OCI-LY1 (cell line): Measurements from ENCODE around the gene RIPOR2.

Experiments used
- EZH2 ChIP-seq: fragments of 200-600 bp; sonication (generic), shearing (Covaris generic); IDR thresholded peaks from 2 replicates; pipeline ENCODE4 v1.8.0; 2017; ENCODE audit warnings: borderline replicate concordance, mixed run types, mild to moderate bottlenecking, antibody characterized with exemption, low read length, moderate library complexity, mixed read lengths
- TF ChIP-seq, protein P1 (sequence below): fragments of 200-600 bp; sonication (generic), shearing (Covaris generic); IDR thresholded peaks from 2 replicates; pipeline ENCODE4 v1.5.1; 2017; ENCODE audit warnings: mild to moderate bottlenecking, antibody characterized with exemption, low read length, moderate library complexity, mixed read lengths

DNA sequence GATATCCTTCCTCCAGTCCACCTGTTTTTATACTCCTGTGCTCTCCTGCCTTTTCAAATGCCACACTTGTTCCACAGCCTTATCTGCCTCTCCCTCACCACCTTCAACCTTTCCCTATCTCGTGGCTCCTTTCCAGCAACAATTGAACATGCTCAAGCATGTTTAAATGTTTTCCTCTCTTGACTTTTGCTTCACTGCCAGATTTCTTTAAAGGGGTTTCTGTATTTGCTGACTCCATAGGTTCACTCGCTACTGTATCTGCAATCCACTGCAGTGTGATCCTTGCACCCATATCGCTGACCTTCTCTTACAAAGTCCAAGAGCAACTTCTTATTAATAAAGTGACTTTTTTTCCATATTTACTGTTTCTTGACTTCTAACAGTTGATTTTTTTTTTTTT, 172.2 kb downstream of the RIPOR2 start:
- TF ChIP-seq, protein P1, sequence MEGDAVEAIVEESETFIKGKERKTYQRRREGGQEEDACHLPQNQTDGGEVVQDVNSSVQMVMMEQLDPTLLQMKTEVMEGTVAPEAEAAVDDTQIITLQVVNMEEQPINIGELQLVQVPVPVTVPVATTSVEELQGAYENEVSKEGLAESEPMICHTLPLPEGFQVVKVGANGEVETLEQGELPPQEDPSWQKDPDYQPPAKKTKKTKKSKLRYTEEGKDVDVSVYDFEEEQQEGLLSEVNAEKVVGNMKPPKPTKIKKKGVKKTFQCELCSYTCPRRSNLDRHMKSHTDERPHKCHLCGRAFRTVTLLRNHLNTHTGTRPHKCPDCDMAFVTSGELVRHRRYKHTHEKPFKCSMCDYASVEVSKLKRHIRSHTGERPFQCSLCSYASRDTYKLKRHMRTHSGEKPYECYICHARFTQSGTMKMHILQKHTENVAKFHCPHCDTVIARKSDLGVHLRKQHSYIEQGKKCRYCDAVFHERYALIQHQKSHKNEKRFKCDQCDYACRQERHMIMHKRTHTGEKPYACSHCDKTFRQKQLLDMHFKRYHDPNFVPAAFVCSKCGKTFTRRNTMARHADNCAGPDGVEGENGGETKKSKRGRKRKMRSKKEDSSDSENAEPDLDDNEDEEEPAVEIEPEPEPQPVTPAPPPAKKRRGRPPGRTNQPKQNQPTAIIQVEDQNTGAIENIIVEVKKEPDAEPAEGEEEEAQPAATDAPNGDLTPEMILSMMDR: no peak
- TF ChIP-seq EZH2: no peak
